ENCODE measurements around the gene USP17L30.
"Not testable (repeated sequence)": the region's sequence is repeated elsewhere in the genome, so short reads cannot be mapped to it uniquely, and the experiment has no call there.

GRCh38 chr4:9343848-9344247 is 19.1 kb upstream of the USP17L30 start, which contains the start of gene USP17L27:
- not testable (repeated sequence) for TF ChIP-seq POLR2A, POLR2AphosphoS5, SPI1, TAF1, POU2F2 (IDR thresholded peaks at IDR 0.05; ENCODE audit: low read depth, low read length)
